GM19351 (cell line): ENCODE data around the gene AK1.

Experiments used
- ATAC-seq: cut with Tn5 transposase; IDR thresholded peaks from one replicate; pipeline ENCODE4 v1.9.1; 2021; ENCODE audit warnings: mild to moderate bottlenecking, moderate library complexity; ENCODE audit not compliant: unreplicated experiment

Gene AK1

GRCh38 chr9:127909839-127910273 is 32.4 kb upstream of the AK1 start:
- no peak for ATAC-seq

- ATAC-seq: no peak
These were observed 31.1 kb upstream of the AK1 start for GRCh38 chr9:127908660-127908926.

GRCh38 chr9:127907867-127908659 is 30.6 kb upstream of the AK1 start:
- ATAC-seq: no peak

GRCh38 chr9:127905788-127906191 is 28.3 kb upstream of the AK1 start:
- no peak for ATAC-seq

GRCh38 chr9:127905004-127905728 is 27.7 kb upstream of the AK1 start:
- ATAC-seq: no peak

- no peak for ATAC-seq
These were observed 27.1 kb upstream of the AK1 start for GRCh38 chr9:127904561-127905003.

- no peak for ATAC-seq
These were observed 26.3 kb upstream of the AK1 start for GRCh38 chr9:127903557-127904475.

- peak; percentile 53 for ATAC-seq
These were observed 21.9 kb upstream of the AK1 start, which contains the start of gene ST6GALNAC6 for GRCh38 chr9:127899128-127899943. Gene ST6GALNAC6 (minus strand): TSS chr9:127899603. CDS start chr9:127897981, 1,622 bp downstream.

- ATAC-seq: no peak
These were observed 21.1 kb upstream of the AK1 start for GRCh38 chr9:127898433-127899127.

GRCh38 chr9:127897193-127897692 is 19.8 kb upstream of the AK1 start:
- no peak for ATAC-seq

- ATAC-seq: no peak
These were observed 19.1 kb upstream of the AK1 start for GRCh38 chr9:127896395-127897192.

GRCh38 chr9:127895811-127896210 is 18.3 kb upstream of the AK1 start:
- ATAC-seq: no peak

GRCh38 chr9:127893392-127893791 is 15.9 kb upstream of the AK1 start:
- ATAC-seq: no peak

- no peak for ATAC-seq
These were observed 15.4 kb upstream of the AK1 start for GRCh38 chr9:127892831-127893230.

- ATAC-seq: no peak
These were observed 12.6 kb upstream of the AK1 start for GRCh38 chr9:127890053-127890452.

GRCh38 chr9:127887792-127888191 is 10.3 kb upstream of the AK1 start:
- ATAC-seq: no peak

GRCh38 chr9:127886401-127886972 is 9.0 kb upstream of the AK1 start:
- no peak for ATAC-seq

GRCh38 chr9:127885508-127886281 is 8.2 kb upstream of the AK1 start:
- ATAC-seq: no peak
